ENCODE measurements around the gene C16orf78.

Gene C16orf78

DNA sequence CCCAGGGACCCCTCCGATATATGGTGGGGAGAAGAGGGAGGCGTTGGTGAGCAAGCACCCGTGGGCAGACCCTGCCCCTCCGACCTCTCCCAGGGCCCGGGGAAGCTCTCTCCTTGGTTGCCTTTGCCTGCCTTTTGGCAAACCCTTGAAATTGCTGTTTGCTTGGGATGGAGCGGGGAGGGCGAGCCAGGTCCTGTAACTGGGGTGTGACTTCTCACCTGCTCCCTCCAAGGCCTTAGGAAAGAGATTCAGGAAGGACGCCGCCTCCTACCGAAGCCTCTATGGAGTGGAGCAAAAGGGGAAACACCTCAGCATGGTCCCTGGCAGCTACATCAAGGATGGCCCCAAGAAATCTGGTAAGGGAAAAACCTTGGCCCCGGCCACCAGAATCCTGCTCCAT lies 4.6 kb downstream of the C16orf78 start:
- H3K4me1 Mint-ChIP-seq (ENCODE audit: low read depth in 2 of 2), result no peaks in the 10 kb centered on the region
- no peak overlapping the region for H3K4me3 Mint-ChIP-seq
- peaks cover 3% of the 10 kb centered on the region for H3K36me3 Mint-ChIP-seq (ENCODE audit: insufficient read depth)
- no peak for DNase-seq
- no peak for ATAC-seq (replicated peaks)
- H3K27me3 Mint-ChIP-seq, result peaks cover 0 to 29% of the 10 kb centered on the region in 2 donors
- H3K27ac Mint-ChIP-seq, result no peak overlapping the region
- peaks cover 3 to 8% of the 10 kb centered on the region in 2 donors for H3K9me3 Mint-ChIP-seq

GRCh38 chr16:49378816-49379215 lies 5.2 kb downstream of the C16orf78 start:
- H3K4me3 Mint-ChIP-seq, result no peak overlapping the region
- H3K27ac Mint-ChIP-seq, result no peak overlapping the region
- H3K36me3 Mint-ChIP-seq (ENCODE audit: insufficient read depth), result peaks cover 3% of the 10 kb centered on the region
- H3K27me3 Mint-ChIP-seq, result peaks cover 0 to 29% of the 10 kb centered on the region in 2 donors
- H3K9me3 Mint-ChIP-seq, result peaks cover 3 to 12% of the 10 kb centered on the region in 2 donors
- no peaks in the 10 kb centered on the region for H3K4me1 Mint-ChIP-seq (ENCODE audit: low read depth in 2 of 2)
- ATAC-seq (replicated peaks) (no peak), DNase-seq (no peak)

GRCh38 chr16:49382916-49383315 lies 9.3 kb downstream of the C16orf78 start:
- no peak for DNase-seq
- Mint-ChIP-seq H3K9me3 (peaks cover 7 to 20% of the 10 kb centered on the region in 2 donors), H3K27ac (no peak overlapping the region)

DNA sequence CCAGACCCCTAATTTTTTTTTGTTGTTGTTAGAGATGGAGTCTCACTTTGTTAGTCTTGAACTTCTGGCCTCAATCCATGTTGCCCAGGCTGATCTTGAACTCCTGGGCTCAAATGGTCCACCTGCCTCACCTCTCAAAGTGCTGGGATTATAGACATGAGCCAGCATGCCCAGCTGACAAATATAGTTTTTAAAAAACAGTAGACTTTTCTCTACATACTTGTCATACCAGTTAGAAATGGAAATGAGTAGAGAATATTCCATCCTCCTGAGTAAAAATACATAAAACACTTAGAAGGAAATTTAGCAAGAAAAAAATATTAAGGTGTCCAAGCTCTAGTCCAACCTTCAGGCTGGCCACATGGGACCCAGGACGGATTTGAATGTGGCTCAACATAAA lies 21.4 kb downstream of the C16orf78 start:
- H3K9me3 Mint-ChIP-seq, result peaks cover 0 to 2% of the 10 kb centered on the region in 2 donors
- H3K4me3 Mint-ChIP-seq, result no peak overlapping the region
- no peaks in the 10 kb centered on the region for H3K36me3 Mint-ChIP-seq (ENCODE audit: insufficient read depth)
- no peaks in the 10 kb centered on the region for H3K4me1 Mint-ChIP-seq (ENCODE audit: low read depth in 2 of 2)
- DNase-seq (no peak), ATAC-seq (replicated peaks) (no peak)
- H3K27me3 Mint-ChIP-seq, result peaks cover 22 to 58% of the 10 kb centered on the region in 2 donors
- H3K27ac Mint-ChIP-seq, result no peak overlapping the region

More at GRCh38 chr16:49382916-49383315, 9.3 kb downstream of the C16orf78 start:
- H3K36me3 Mint-ChIP-seq (ENCODE audit: insufficient read depth), result peaks cover 3% of the 10 kb centered on the region
- H3K4me3 Mint-ChIP-seq, result no peak overlapping the region
- H3K4me1 Mint-ChIP-seq (ENCODE audit: low read depth in 2 of 2), result no peaks in the 10 kb centered on the region
- peaks cover 0 to 11% of the 10 kb centered on the region in 2 donors for H3K27me3 Mint-ChIP-seq
- ATAC-seq (replicated peaks), result no peak

DNA sequence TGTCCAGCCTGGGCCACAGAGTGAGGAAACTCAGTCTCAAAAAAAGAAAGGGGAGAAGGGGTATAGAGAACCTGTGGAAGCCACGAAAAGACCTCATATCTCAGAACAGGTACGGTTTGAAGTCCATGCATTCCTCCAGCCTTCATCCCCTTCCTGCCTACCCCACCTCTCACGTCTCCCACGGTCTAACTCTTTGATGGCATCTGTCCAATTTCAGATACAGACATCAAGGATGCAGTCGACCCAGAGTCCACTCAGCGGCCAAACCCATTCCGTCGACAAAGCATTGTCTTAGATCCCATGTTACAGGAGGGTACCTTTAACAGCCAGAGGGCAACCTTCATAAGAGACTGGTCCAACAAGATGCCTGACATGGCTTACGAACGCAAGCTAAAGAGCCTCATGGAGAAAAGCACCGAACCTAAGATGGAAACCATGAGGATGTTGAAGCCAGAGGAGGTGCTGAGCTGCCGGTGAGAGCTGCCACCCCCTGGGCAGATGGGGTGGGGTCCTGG lies 22.7 kb downstream of the C16orf78 start:
- ATAC-seq (replicated peaks) (no peak), DNase-seq (no peak)
- Mint-ChIP-seq H3K9me3 (peaks cover 0 to 2% of the 10 kb centered on the region in 2 donors), H3K36me3 (ENCODE audit: insufficient read depth) (no peaks in the 10 kb centered on the region), H3K27me3 (peaks cover 12 to 51% of the 10 kb centered on the region in 2 donors), H3K4me3 (no peak overlapping the region), H3K27ac (no peak overlapping the region), H3K4me1 (ENCODE audit: low read depth in 2 of 2) (no peaks in the 10 kb centered on the region)

DNA sequence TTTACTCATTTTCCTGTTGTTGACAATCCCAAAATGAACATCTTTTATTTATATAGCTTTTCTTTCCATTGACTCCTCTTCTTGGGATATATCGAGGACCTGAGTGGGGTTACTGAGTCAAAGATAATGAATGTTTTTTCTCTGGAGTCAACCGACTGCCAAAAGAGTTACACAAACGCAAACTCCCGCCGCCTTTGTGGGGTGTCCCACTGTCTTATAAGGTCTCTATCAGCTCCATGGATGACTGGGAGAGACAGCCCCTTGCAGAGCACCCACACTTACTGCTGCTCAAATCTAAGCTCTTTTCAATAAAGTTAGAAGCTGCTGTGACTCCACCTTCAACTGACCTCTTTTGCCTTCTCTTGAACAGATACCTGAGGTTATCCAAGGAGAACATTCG lies 25.2 kb downstream of the C16orf78 start:
- no peaks in the 10 kb centered on the region for H3K36me3 Mint-ChIP-seq (ENCODE audit: insufficient read depth)
- peaks cover 7 to 51% of the 10 kb centered on the region in 2 donors for H3K27me3 Mint-ChIP-seq

DNA sequence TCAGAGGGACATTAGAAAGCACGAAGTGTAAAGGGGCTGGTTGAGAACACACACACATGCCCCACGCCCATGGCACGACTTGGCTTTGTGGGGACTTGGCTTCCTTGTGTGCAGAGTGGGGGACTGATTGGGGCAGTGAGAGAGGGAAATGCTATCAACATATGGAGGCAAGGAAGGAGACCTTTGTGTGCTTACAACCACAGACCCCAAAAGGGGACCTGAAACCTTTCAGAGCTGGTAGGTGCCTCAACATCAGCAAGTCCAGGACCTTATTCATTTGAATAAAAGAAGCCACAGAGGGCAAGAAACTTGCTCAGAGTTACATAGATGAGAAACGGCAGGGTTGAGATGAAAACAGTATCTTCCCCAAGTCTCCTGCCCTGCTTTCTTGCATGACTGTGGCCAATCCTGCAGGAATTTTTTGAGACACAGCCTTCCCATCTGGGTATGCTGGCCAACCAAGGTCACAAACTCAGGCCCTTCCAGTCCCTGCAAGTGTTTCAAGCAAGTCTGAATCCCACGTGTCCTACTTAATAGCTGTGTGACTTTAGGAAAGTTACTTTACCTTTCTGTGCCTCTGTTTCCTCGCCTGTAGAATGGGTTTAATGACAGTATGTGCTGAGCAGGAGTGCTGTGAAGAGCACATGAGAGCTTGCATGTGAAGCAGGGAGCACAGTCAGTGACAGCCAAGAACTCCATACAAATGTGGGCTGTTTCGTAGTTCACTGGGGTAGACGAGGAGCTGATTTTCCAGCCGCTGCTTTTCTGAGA lies 26.2 kb downstream of the C16orf78 start:
- no peak for DNase-seq
- peaks cover 6 to 8% of the 10 kb centered on the region in 2 donors for H3K9me3 Mint-ChIP-seq
- no peak overlapping the region for H3K4me3 Mint-ChIP-seq
- ATAC-seq (replicated peaks), result no peak
- H3K27me3 Mint-ChIP-seq, result peaks cover 10 to 56% of the 10 kb centered on the region in 2 donors
- H3K4me1 Mint-ChIP-seq (ENCODE audit: low read depth in 2 of 2), result no peaks in the 10 kb centered on the region
- H3K27ac Mint-ChIP-seq, result no peak overlapping the region
- no peaks in the 10 kb centered on the region for H3K36me3 Mint-ChIP-seq (ENCODE audit: insufficient read depth)

More for the DNA sequence above, 25.2 kb downstream of the C16orf78 start:
- Mint-ChIP-seq H3K4me1 (ENCODE audit: low read depth in 2 of 2) (no peaks in the 10 kb centered on the region), H3K9me3 (peaks cover 6 to 8% of the 10 kb centered on the region in 2 donors), H3K4me3 (no peak overlapping the region), H3K27ac (no peak overlapping the region)
- DNase-seq (no peak), ATAC-seq (replicated peaks) (no peak)

DNA sequence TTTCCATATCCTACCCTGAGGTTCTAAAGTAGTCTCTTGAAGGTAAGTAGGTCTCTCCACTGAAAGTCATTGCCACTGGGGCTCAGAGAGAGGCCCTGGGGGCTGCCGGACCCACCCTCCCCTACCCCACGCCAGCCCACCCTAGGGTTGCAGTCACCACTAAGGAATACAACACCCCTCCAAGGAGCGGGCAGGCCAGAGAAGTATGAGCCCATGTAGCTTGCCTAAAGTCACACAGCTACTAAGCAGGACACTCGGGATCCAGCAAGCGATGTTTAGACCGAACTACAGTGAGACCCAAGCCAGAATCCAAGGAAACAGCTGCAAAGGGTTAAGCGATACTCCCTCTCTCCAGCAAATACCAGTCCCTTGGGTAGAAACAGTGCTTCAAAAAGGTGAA lies 27.0 kb downstream of the C16orf78 start:
- DNase-seq, result no peak
- Mint-ChIP-seq H3K27me3 (peaks cover 10 to 56% of the 10 kb centered on the region in 2 donors), H3K27ac (no peak overlapping the region), H3K36me3 (ENCODE audit: insufficient read depth) (no peaks in the 10 kb centered on the region), H3K4me1 (ENCODE audit: low read depth in 2 of 2) (no peaks in the 10 kb centered on the region), H3K9me3 (peaks cover 6 to 8% of the 10 kb centered on the region in 2 donors), H3K4me3 (no peak overlapping the region)
- no peak for ATAC-seq (replicated peaks)

DNA sequence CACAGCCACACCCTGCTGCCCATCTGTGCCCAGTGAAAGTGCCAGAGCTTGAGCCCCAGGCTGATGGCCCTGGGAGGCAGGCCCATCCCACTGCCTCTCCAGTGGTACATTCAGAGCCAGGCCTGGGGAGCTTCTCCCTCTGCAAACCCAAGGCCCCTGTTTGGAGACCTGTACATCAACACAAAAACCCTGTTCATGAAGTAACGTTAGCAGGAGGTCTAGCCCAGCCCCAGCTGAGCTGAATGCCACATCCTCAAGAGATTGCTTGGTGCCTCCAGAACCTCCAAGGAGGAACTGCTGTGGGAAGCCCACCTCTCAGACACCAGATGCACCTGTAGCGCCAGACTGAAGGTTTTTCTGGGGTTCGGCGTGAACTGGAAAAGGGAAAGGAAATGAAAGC lies 31.5 kb downstream of the C16orf78 start:
- Mint-ChIP-seq H3K9me3 (peaks cover 4 to 8% of the 10 kb centered on the region in 2 donors), H3K27ac (no peak overlapping the region), H3K27me3 (peaks cover 10 to 26% of the 10 kb centered on the region in 2 donors), H3K4me1 (ENCODE audit: low read depth in 2 of 2) (peaks cover 0 to 3% of the 10 kb centered on the region in 2 donors), H3K36me3 (ENCODE audit: insufficient read depth) (no peaks in the 10 kb centered on the region), H3K4me3 (no peak overlapping the region)
- ATAC-seq (replicated peaks) (no peak), DNase-seq (no peak)

- ATAC-seq (replicated peaks) (no peak), DNase-seq (no peak)
- Mint-ChIP-seq H3K27me3 (peaks cover 10 to 30% of the 10 kb centered on the region in 2 donors), H3K4me1 (ENCODE audit: low read depth in 2 of 2) (peaks cover 0 to 3% of the 10 kb centered on the region in 2 donors), H3K36me3 (ENCODE audit: insufficient read depth) (no peaks in the 10 kb centered on the region), H3K9me3 (peaks cover 4 to 8% of the 10 kb centered on the region in 2 donors), H3K27ac (no peak overlapping the region), H3K4me3 (no peak overlapping the region)
These were observed 31.9 kb downstream of the C16orf78 start for GRCh38 chr16:49405530-49405929.

DNA sequence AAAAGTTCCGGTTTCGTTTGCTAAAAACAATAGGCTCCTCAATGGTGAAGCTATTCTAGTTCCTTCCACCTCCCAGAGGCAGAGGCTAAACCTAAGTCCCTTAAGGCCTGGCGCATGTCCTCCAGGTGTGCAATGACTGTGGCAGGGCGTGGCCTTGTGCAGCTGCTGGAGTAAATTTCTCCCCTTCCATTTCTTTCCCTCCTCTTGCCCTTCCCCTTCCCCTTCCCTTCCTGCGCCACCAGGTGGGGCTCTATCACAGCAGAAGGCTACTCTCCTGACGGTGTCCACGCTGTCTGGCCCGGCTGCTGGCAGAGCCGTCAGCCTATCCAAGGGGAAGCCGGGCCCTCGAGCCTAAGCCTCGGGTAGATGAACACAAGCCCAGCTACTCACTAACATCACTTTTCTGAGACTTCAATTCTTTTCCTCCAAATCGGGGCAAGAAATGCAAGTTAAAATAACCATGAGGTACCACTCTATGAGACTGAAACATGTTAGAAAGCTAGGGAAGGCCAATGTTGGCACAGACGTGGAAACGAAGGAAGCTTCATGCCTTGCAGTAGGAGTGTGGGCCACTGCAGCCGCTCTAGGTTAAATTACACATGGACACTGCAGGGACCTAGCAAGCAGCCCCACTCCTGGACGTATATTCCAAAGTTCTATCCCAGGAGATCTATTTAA lies 34.4 kb downstream of the C16orf78 start:
- Mint-ChIP-seq H3K36me3 (ENCODE audit: insufficient read depth) (no peaks in the 10 kb centered on the region), H3K27ac (no peak overlapping the region), H3K27me3 (peaks cover 7 to 24% of the 10 kb centered on the region in 2 donors), H3K9me3 (peaks cover 1 to 3% of the 10 kb centered on the region in 2 donors), H3K4me1 (ENCODE audit: low read depth in 2 of 2) (peaks cover 0 to 3% of the 10 kb centered on the region in 2 donors), H3K4me3 (no peak overlapping the region)
- peak; percentile 40 to 47 (median 44) for DNase-seq
- peak; percentile 51 for ATAC-seq (replicated peaks)

DNA sequence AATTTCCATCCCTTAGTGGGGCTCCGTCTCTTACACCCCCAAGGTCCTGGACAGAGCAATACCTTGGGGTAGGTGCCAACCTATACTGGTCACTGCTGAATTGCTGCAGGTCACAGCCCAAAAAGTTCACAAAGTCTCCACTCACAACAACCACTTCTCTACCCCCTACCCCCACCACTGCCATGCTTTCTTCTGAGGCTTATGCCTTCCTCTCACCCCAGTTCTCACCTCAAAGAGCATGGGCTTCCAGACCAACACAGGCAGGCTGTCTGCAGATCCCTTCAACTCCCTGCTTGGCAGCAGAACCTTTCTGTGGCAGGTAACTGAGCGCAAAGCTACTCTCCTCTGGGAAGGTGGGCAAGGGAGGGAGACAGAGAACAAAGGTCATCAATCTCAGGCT lies 35.5 kb downstream of the C16orf78 start:
- ATAC-seq (replicated peaks), result no peak
- Mint-ChIP-seq H3K27me3 (peaks cover 0 to 21% of the 10 kb centered on the region in 2 donors), H3K4me3 (no peak overlapping the region), H3K9me3 (no peaks in the 10 kb centered on the region), H3K27ac (no peak overlapping the region), H3K36me3 (ENCODE audit: insufficient read depth) (no peaks in the 10 kb centered on the region), H3K4me1 (ENCODE audit: low read depth in 2 of 2) (peaks cover 0 to 3% of the 10 kb centered on the region in 2 donors)
- no peak for DNase-seq

DNA sequence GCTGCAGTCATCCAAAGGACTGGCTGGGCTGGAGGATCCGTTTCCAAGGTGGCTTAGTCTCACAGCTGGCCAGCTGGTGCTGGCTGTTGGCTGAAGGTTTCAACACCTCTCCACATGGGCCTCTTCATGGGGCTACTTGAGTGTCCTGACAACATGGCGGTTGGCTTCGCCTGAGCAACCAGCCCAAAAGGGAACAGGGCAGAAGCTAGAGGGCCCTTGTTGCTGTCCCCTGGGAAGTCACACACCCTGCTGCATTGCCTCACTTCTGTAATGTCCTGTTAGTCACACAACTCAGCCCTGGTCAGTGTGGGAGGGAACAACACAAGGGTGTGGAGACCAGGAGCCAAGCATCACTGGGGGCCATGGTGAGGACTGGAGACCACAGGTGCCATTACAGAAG lies 36.6 kb downstream of the C16orf78 start:
- Mint-ChIP-seq H3K27ac (no peak overlapping the region), H3K27me3 (peaks cover 0 to 25% of the 10 kb centered on the region in 2 donors), H3K36me3 (ENCODE audit: insufficient read depth) (no peaks in the 10 kb centered on the region), H3K4me1 (ENCODE audit: low read depth in 2 of 2) (peaks cover 0 to 3% of the 10 kb centered on the region in 2 donors), H3K9me3 (no peaks in the 10 kb centered on the region), H3K4me3 (no peak overlapping the region)
- ATAC-seq (replicated peaks) (no peak), DNase-seq (no peak)

All from effector memory CD8-positive, alpha-beta T cell (primary cell).